ENCODE measurements around the gene B3GAT3. TPM values are rescaled to one million over a fixed set of nuclear protein-coding genes. Genes with fewer than 3 reads are reported as not detected.

B3GAT3 gene
- total and polyA plus RNA-seq, 10 donors: 25.2 to 65.7 (median 39.8) TPM

DNA sequence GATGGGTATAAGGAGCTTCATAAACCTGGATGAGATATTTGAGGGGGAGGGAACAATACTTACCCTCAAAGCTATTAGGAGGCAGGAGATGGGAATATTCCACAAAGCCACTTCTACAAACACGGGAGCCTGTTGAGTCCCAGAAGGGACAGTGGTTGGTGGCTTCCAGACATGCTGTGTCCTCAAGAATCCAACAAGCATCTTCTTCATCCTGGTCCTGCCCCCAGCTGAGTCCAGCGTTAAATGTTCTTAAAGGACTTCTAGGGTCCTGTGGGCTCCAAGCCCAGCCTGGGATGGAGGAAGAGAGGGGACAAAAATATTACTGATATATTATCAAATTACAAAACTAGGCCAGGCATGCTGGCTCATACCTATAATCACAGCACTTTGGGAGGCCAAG, 45.7 kb upstream of the B3GAT3 start:
- DNase-seq: no peak
- Histone ChIP-seq H3K9me3 (no peaks in the 10 kb centered on the region), H3K4me3 (peak overlapping the region in 1 of 8 donors; percentile 89), H3K27ac (peak overlapping the region in 3 of 8 donors; percentile 16 to 96 (median 96)), H3K4me1 (peaks cover 30 to 84% (median 69%) of the 10 kb centered on the region in 6 donors), H3K36me3 (peaks cover 0 to 28% (median 10%) of the 10 kb centered on the region in 6 donors), H3K27me3 (replicated peaks in 1 of 7) (no peaks in the 10 kb centered on the region)
- TF ChIP-seq POLR2AphosphoS5 (IDR thresholded peaks at IDR 0.05): no peak
- no peak for TF ChIP-seq CTCF (IDR thresholded peaks at IDR 0.05 in 8 of 11, conservative IDR thresholded peaks at IDR 0.05 in 3 of 11)
- intact Hi-C loops (cut with DNase I; ENCODE audit: low total_unique reads): no loop called here
- 76 to 97% (median 83%) methylated on average over 2 of the region's 2 CpGs for WGBS, 5 donors

- Histone ChIP-seq H3K4me3 (peak overlapping the region; percentile 73 to 91 (median 82)), H3K9me3 (no peaks in the 10 kb centered on the region), H3K27ac (peak overlapping the region; percentile 87 to 96 (median 94)), H3K27me3 (replicated peaks in 1 of 7) (no peaks in the 10 kb centered on the region), H3K4me1 (peaks cover 29 to 83% (median 64%) of the 10 kb centered on the region in 6 donors), H3K36me3 (peaks cover 0 to 39% (median 19%) of the 10 kb centered on the region in 6 donors)
- intact Hi-C loops (cut with DNase I; ENCODE audit: low total_unique reads): no loop called here
- 45 to 72% (median 64%) methylated on average over 14 to 16 of the region's 16 CpGs for WGBS, 5 donors
- DNase-seq: peak; percentile 82
- TF ChIP-seq CTCF (IDR thresholded peaks at IDR 0.05 in 8 of 11, conservative IDR thresholded peaks at IDR 0.05 in 3 of 11) (no peak), POLR2AphosphoS5 (IDR thresholded peaks at IDR 0.05) (no peak), POLR2A (IDR thresholded peaks at IDR 0.05) (no peak)
These were observed 44.6 kb upstream of the B3GAT3 start for GRCh38 chr11:62666259-62666926.

GRCh38 chr11:62665599-62666258, 43.9 kb upstream of the B3GAT3 start:
- peaks cover 0 to 45% (median 19%) of the 10 kb centered on the region in 6 donors for H3K36me3 ChIP-seq
- no peak for TF ChIP-seq POLR2A (IDR thresholded peaks at IDR 0.05)
- no peak for TF ChIP-seq POLR2AphosphoS5 (IDR thresholded peaks at IDR 0.05)
- no peak for TF ChIP-seq CTCF (IDR thresholded peaks at IDR 0.05 in 8 of 11, conservative IDR thresholded peaks at IDR 0.05 in 3 of 11)
- peak overlapping the region; percentile 73 to 91 (median 82) for H3K4me3 ChIP-seq
- peak; percentile 90 for DNase-seq
- peaks cover 25 to 78% (median 60%) of the 10 kb centered on the region in 6 donors for H3K4me1 ChIP-seq
- intact Hi-C loops (cut with DNase I; ENCODE audit: low total_unique reads): no loop called here
- WGBS, 5 donors: 2 to 8% (median 5%) methylated on average over 29 to 39 of the region's 39 CpGs
- H3K27me3 ChIP-seq (replicated peaks in 1 of 7): no peaks in the 10 kb centered on the region
- H3K9me3 ChIP-seq: no peaks in the 10 kb centered on the region
- peak overlapping the region; percentile 87 to 96 (median 94) for H3K27ac ChIP-seq

GRCh38 chr11:62665075-62665598, 43.4 kb upstream of the B3GAT3 start, which contains the start of the genes C11orf98 and CSKMT:
C11orf98 (minus strand) TSS chr11:62665210; CDS start chr11:62665169, 41 bp downstream.
CSKMT (plus strand) TSS chr11:62665312; CDS start chr11:62665880, 568 bp downstream.
- intact Hi-C loops (cut with DNase I; ENCODE audit: low total_unique reads): no loop called here
- Histone ChIP-seq H3K27me3 (replicated peaks in 1 of 7) (no peaks in the 10 kb centered on the region), H3K4me1 (peaks cover 25 to 72% (median 54%) of the 10 kb centered on the region in 6 donors), H3K4me3 (peak within 1 kb of the TSS; percentile 73 to 91 (median 82)), H3K9me3 (no peaks in the 10 kb centered on the region), H3K36me3 (peaks cover 0 to 47% (median 19%) of the 10 kb centered on the region in 6 donors), H3K27ac (peak within 1 kb of the TSS; percentile 87 to 96 (median 94))
- TF ChIP-seq CTCF (IDR thresholded peaks at IDR 0.05 in 8 of 11, conservative IDR thresholded peaks at IDR 0.05 in 3 of 11) (peak in 3 of 11 experiments; percentile 4 to 25 (median 9)), POLR2AphosphoS5 (IDR thresholded peaks at IDR 0.05) (peak; percentile 99 to 100 (median 100)), POLR2A (IDR thresholded peaks at IDR 0.05) (peak; percentile 70 to 95 (median 94))
- peak; percentile 98 for DNase-seq
- WGBS, 5 donors: 0 to 1% (median 0%) methylated on average over 29 to 47 of the region's 47 CpGs
